ENCODE results near the gene EEF1A2.

DNA sequence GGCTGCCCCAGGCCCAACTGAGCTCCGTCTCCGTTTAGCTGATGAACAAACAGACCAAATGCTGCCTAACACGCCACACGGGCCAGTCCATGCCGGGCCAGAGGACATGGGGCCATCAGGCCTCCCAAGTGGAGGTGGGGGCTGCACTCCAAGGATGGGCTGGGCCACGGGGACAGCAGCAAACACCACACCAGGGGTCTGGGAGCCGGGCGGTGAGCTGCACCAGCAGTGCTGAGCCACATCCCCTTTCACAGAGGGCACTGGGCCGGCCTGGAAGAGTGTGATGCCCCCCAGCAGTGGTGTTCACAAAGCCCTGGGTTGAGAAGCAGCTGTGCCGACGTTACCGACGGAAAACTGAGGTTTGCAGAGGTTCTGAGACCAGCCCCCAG, 29.2 kb downstream of the EEF1A2 start:
- TF ChIP-seq POLR2A (IDR thresholded peaks at IDR 0.05; ENCODE audit: low read length) (no peak), GATA1 (IDR thresholded peaks at IDR 0.05; ENCODE audit: low read depth, low read length) (no peak)

All from erythroblast (primary cell).